HG03045 (cell line): ENCODE data around the gene HIPK4.
A peak's percentile ranks its signal among the peaks of the same experiment; 100 is the strongest.
"Not testable (repeated sequence)": the region's sequence is repeated elsewhere in the genome, so short reads cannot be mapped to it uniquely, and the experiment has no call there.

Source experiments
- ATAC-seq: cut with Tn5 transposase; IDR thresholded peaks from one replicate; pipeline ENCODE4 v1.9.1; 2021; ENCODE audit warnings: mild to moderate bottlenecking, moderate library complexity; ENCODE audit not compliant: unreplicated experiment

HIPK4 gene, protein sequence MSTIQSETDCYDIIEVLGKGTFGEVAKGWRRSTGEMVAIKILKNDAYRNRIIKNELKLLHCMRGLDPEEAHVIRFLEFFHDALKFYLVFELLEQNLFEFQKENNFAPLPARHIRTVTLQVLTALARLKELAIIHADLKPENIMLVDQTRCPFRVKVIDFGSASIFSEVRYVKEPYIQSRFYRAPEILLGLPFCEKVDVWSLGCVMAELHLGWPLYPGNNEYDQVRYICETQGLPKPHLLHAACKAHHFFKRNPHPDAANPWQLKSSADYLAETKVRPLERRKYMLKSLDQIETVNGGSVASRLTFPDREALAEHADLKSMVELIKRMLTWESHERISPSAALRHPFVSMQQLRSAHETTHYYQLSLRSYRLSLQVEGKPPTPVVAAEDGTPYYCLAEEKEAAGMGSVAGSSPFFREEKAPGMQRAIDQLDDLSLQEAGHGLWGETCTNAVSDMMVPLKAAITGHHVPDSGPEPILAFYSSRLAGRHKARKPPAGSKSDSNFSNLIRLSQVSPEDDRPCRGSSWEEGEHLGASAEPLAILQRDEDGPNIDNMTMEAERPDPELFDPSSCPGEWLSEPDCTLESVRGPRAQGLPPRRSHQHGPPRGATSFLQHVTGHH

GRCh38 chr19:40390084-40390742, at the start of gene HIPK4:
Gene HIPK4 (minus strand): TSS chr19:40390181. CDS start chr19:40389902, 279 bp downstream.
- ATAC-seq = no peak

DNA sequence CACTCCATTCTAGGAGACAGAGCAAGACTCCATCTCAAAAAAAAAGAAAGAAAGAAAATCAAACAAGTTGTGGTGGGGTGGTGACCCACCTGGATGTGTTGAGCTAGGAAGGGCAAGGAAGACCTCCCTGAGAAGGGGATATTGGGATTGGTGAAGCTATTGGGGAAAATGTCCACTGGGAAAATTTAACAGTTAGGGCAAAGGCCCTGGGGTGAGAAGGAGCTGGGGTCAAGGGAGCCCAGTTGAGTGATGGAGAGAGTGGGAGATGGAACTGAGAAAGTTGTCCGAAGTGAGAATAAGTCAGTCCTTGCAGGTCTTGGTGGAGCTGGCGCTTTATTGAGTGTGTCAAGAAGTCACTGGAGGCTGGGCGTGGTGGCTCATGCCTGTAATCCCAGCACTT, 48.3 kb upstream of the HIPK4 start:
- ATAC-seq = no peak

DNA sequence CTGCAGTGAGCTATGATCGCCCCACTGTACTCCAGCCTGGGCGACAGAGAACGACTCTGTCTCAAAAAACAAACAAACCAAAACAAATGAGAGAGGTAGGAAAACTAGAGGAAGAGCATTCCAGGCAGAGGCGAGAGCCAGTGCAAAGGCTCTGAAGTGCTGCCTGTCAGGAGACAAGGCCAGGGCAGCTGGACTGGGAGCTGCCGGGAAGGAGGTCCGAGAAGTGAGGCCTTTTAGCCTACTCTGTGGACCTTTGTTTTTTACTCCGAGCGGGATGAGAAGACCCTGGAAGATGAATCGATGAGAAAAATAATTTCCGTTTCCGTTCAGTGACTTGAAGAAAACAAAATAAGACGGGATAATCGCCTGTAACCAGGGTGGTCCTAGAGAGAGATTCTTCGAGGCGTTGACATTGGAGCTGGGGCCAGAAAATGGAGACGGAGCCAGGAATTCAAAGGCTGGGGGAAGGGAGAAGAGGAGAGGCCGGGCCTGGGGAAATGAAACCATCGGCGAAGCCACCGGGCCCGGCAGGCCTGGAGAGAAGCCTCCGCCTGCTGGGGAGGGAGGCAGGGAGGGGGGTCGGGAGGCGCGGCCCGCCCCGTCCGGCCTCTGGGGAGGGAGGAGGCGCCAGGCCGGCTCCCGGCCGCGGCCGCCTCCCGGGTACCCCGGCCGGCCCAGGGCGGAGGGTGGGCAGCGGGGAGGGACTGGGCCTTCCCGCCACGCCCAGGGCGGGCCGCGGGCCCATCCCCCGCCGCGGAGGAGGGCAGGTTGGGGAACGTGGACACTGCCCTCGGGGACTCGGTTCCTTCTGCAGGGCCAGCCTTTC, 43.6 kb upstream of the HIPK4 start:
- ATAC-seq = peak; percentile 54

DNA sequence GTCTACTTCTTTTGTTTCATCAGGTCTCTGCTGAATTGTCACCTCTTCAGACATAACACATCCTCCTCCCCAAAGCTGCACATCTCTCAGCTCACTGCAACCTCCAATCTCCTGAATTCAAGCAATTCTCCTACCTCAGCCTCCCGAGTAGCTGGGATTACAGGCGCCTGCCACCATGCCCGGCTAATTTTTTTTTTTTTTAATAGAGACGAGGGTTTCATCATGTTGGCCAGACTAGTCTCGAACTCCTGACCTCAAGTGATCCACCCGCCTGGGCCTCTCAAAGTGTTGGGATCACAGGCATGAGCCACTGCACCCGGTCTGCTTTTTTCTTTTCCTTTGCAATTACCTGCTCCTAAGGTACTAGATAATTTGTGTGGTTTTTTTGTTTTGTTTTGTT, 42.8 kb upstream of the HIPK4 start:
- ATAC-seq = not testable (repeated sequence)

- ATAC-seq = no peak
These were observed 41.7 kb upstream of the HIPK4 start for GRCh38 chr19:40431698-40432097.

- not testable (repeated sequence) for ATAC-seq
These were observed 40.3 kb upstream of the HIPK4 start for GRCh38 chr19:40430242-40430641.

- not testable (repeated sequence) for ATAC-seq
These were observed 38.2 kb upstream of the HIPK4 start for GRCh38 chr19:40428197-40428596.

GRCh38 chr19:40425450-40426287, 35.7 kb upstream of the HIPK4 start, which contains the start of gene SERTAD1:
Gene SERTAD1 (minus strand): TSS chr19:40425992. CDS start chr19:40423546, 2,446 bp downstream.
- peak; percentile 81 for ATAC-seq

DNA sequence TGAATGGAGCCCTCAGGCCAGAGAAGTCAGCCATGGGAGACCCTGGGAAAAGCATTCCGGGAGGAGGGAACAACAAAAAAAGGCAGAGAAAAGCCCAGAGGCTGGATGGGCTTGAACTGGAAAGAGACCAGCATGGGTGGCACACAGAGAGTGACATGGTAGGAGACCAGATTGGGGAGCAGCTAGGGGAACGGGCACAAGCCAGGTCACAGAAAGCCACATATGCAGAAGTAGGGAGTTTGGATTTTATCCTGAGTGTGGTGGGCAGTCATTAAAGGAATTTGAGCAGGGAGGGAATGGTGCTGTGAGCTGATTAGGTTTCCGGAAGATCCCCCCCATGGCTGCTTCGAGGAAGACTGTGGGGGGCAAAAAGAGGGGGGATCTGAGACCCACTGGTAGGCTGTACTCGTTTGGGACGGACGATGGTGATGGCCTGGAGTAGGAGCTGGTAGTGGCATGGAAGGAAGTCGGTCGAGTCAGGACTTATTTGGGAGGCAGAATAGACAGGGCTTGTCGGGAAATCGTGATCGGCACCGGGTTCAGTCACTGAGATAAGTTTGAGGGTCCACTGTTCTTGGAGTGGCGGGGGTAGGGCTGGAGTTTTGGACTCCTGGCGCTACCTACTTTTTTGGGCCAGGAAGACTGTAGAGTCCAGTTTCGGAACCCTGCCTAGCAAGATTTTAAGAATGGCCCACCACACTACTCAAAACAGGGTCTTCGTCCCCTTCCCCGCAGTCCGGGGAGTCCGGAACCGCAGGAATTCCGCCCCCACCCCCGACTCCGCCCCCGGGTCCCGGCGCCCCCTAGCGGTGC, 34.9 kb upstream of the HIPK4 start:
- ATAC-seq = no peak

DNA sequence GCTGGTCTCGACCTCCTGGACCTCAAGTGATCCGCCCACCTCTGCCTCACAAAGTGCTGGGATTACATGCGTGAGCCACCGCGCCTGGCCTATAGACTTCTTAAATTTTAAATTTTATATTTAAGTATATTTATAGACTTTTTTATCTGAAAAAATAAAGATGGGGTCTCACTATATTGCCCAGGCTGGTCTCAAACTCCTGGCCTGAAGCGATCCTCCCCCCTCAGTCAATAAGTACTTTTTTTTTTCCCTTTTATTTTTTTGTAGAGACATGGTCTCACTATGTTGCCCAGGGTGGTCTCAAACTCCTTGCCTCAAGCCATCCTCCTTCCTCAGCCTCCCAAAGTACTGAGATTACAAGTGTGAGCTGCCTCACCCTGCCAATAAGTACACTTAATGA, 34.0 kb upstream of the HIPK4 start:
- no peak for ATAC-seq

DNA sequence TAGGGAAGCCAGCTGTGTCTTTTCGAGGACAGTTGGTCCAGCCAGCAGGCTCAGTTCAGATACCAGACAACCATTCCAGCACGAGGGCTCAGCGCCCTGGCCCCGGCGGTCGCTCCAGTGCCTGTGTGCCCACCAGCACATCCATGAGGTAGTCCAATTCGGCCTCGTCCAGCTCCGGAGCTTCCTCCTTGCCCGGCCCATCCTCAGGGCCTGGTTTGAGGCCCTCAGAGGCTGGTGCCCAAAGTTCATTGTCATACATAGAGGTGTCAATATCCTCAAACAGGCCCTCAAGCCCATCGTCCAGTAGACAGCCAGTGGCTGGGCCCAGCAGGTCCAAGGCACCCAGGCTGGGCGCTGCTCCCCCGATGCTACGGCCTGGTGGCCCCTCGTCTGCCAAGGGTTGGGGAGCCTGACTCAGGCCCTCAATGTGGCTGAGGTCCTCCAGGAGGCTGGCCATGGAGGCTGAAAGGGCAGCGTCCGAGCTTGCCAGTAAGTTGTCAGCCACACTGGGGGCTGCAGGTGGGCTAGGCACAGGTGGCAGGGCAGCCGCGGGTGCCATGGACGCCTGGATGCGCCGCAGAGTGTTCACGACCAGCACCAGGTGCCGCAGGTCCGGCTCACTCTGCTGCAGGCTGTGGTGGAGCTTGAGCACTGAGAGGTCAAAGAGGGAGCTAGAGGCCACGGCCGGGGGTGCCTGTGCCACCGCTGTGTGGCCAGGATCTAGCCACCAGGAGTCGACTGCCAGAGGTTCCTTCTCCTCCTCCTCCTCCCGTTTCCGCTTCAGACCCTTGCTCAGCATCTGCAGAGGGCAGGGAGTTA, 33.0 kb upstream of the HIPK4 start:
- ATAC-seq = no peak

DNA sequence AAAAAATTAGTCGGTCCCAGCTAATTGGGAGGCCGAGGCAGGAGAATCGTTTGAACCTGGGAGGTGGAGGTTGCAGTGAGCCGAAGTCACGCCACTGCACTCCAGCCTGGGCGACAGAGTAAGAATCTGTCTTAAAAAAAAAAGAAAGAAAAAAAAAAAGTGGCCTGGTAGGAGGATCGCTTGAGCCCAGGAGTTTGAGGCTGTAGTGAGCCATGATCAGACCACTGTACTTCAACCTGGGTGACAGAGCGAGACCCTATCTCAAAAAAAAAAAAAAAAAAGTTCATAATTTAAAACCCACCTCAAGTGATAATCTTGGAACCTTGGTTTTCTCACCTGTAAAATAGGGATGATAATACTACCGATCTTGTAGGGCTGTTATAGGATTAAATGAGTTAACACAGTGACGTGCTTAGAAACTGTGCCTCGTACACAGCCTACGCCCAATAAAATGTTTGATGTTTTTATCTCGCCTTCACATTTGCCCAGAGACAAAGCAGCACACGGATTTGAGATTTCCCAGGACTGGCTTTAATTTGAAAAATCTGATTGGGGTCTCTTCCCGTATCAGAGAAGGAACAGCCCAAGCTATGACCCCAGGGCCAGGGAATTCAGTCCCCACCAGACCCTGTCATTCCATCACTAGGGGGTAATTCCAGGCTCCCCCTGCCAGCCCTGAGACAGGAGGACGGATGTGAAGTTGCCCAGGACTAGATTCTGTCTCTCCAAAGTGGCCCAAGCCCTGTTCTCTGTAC, 32.2 kb upstream of the HIPK4 start:
- no peak for ATAC-seq

DNA sequence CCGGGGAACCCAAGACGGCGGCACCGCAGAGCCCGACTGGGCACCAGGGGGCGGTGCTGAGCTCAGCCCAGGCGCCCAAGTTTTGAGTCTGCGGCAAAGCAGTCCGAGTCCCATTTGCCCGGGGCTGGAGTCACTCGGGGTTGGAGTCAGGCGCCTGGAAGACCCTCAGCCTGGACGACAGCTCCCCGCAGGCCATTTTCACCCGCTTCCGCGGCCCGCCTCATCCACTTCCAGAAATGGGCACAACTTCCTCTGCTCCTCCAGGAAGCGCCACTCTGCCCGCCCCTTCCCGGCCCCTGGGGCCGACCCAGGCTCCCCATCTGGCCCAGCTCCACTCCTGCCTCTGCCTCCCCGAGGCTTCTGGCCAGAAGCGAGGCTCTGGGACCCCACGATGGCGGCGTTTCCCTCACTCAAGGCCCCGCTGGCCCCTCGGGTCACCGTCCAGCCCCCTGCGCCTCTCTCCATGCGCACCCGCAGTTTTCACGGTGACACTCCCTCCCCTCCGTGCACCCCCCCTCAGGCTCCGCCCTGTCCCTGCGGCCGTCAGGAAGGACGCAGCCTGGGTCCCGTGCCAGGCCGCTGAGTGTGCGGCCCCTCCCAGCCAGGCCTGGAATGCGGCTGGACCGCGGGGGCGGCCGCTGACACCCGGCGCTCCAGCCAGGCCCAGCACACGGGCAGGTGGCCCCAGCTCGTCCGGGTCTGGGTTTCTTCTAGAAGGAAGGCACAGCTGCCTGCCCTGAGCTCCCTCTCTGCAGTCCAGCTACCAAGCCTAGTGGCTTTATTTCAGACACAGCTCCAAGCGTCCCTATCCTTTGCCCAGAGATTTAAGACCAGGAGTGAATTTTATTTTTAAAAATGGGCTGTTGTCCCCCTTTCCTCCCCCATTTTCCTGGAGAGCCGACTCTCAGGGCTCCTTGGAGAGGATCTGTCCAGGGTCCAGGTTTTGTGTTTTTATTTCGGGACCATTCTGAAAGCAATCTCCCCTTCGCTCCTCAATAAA, 31.1 kb upstream of the HIPK4 start:
- ATAC-seq = peak; percentile 37

- ATAC-seq = no peak
These were observed 30.4 kb upstream of the HIPK4 start for GRCh38 chr19:40420451-40420765.

DNA sequence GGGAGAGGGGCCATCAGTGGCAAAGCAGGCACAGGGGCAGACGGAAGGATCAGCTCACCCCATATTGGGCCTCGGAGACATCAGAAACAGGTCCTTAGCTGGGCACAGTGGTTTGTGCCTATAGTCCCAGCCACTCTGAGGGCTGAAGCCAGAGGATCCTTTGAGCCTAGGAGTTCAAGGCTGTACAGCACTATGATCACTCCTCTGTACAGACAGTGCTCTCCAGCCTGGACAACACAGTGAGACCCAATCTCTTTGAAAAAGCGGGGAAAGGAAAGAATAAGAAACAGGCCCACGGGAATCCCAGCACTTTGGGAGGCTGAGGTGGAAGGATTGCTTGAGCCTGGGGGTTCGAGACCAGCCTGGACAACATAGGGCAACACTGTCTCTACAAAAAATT, 29.8 kb upstream of the HIPK4 start:
- no peak for ATAC-seq

DNA sequence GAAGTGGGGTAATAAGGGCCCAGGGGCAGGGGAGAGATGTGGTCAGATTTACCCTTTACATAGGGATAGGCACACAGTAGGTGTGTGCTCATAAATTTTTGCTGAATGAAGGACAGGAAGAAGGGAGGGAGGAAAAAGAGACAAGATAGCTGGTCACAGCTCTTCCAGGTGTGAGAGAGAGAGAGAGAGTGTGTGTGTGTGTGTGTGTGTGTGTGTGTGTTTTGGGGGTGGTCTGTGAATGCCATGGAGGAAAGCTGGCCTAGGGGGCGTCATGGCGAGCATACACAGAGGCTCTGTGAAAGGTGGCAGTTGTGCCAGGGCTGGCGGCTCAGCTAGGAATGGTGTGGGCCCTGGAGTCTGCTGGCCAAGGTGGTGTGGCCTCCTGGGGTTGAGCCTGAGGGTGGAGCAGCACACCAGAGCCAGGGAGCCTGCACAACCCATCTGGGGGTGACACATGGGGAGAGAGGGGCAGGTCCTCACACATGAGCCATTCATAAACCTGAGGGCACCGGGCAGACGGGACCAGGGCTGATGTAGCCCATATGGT, 29.2 kb upstream of the HIPK4 start:
- ATAC-seq = no peak
